ENCODE data around the gene PNPT1.
"Not testable (repeated sequence)": the region's sequence is repeated elsewhere in the genome, so short reads cannot be mapped to it uniquely, and the experiment has no call there.

The PNPT1 gene

DNA sequence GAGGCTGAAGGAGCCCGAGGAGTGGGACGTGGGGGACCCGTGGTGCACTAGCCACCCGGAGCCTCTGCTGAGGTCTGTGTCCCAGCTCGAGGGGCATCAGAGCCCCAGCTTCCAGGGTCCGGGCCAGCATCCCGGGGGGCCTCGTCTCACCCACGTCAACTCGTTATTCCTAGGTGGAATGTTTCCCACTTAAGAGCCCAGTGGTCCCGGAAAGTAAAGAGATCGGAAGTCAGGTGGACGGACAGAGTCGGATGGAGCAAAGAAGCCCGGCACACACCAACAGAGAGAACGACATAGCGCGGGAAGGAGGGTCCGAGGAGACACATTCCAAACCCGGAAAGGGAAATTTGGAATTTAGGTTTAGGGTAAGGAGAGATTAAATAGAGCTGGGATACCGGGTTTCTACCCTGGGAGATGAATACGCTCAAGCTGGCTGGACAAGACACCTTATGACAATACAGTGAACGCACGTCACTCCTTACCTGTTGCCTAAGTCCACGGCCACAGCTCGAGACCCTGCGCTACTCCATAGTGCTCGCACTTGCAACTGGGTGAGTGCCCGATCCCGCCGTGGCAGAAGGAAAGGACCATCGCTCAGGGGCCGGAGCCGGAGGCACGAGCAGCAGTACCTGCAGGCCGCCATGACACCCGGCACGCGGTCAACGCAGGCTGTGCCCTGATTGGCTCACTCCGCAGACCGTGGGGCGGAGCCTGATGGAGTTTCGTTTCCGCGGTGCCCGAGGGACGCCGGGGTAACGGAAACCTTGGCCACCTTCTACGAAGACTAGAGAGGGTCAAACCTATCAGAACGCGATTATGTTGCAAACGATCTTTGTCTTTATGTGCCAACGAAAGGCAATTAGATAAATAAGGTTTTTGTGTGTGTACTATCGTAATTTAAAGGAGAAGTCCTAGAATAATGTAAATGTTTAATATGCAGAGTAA is at the start of gene PNPT1:
TSS of gene PNPT1 (minus strand) at position 664 of the 945 bp plus-strand sequence. CDS start at position 643, 21 bp downstream.
- peak; percentile 99 for DNase-seq

DNA sequence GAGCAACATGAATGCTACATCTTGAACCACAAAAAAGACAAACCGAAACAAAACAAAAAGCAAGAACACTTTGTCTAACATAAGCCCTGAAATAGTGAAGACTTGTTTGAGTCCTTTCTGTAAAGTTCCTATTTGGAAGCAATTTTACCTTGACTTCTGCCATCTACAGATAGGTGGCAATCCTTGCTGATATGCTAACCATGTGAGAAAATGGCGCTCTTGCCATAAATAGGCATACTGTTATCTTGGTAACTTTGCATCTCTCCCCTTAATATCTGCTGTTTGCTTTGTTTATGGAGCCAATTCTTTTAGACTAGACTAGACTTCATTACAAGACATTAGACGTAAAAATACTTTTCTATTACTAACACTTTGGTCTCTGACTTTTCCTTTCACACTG is 49.4 kb upstream of the PNPT1 start:
- DNase-seq = no peak

DNA sequence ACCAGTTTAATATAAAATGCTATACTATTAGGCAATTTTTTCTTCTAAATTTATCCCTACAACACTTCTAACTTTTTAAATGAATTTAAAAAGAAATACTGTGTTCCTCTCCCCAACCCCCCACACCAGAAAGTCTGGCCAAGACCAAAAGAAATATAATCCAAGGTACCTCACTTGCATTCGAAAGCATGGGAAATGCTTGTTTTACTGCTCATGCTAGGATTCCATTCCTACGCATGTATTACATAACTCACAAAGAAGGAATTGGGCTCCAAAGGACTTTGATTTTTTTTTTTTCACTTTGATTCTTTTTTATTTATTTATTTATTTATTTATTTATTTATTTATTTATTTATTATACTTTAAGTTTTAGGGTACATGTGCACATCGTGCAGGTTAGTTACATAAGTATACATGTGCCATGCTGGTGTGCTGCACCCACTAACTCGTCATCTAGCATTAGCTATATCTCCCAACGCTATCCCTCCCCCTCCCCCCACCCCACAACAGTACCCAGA is 42.4 kb upstream of the PNPT1 start:
- not testable (repeated sequence) for DNase-seq

DNA sequence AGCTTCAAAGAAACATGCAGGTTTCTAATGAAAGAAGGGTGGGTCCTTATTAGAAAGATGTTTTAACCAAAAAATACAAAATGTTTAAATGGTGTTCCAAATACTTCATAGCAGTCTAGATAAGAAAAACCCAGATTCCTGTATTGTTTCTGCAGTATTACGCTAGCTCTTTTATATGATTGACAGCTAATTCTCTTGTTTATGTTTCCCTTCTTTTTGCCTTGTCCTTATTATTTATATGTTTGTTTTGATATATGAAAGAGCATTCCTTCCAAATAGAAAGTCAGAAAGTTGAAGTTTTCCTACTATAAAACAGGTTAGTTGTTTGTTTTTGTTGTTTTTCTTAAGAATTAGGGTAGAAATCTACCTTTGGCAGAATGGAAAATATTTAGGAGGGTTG is 41.1 kb upstream of the PNPT1 start:
- no peak for DNase-seq

DNA sequence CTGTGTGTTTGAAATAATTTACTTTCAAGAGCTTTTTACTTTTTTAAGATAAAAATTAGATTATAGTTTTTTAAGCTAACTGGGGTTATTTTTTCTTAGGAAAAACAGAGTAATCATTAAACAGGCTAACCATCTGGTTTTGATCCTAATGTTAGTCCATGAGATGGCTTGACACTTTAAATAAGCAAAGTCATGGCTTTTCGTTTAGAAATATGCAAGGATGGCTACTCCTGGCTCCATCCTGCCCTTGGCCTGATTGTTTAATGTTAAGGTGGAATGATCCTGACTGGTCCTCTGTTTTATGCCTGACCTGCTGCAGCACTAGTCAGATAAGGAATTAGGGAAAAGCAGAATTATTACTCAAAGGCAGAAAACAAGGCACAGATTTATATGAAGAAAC is 39.7 kb upstream of the PNPT1 start:
- no peak for DNase-seq

DNA sequence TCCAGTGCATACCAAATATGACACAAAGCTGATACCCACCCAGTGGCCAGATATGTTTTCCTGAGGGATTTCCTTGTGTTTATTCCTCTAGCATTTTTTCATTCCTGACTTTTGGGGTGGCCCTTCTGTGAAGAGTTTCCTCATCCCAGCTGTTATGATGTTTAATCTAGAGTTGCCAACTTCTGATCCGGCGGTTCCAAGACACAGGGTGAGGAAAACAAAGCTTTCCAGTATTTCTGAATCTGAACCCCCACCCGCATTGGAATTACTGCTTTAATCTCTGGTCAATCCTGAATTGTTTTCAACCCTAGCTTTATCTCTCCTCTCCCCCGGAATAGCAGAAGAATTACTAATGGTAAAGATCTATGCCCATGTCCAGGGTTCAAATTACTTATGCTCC is 39.2 kb upstream of the PNPT1 start:
- no peak for DNase-seq

DNA sequence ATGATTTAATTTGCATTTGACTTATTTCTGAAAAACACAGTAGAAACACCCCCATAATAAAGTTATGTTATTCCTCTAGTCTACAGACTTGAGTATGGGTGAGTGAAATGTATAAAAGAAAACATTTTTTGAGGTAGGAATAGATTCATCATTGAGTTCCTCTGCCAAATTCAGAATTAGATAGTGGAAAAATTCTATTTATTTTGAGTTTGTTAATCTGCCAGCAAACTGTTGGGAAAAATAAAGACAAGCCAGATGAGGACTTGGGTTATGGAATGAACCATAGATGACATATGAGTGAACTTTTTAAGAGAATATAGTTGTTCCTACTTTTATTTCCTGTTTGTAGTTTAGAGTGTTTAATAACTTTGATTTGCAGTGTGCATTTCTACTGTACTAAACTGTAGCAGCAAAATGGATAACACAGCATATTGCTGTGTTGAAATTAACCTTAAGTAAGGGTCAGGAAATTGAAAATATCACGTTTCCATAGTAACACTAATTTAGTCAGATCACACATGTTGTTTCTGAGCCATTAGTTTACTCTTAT is 35.6 kb upstream of the PNPT1 start:
- no peak for DNase-seq

DNA sequence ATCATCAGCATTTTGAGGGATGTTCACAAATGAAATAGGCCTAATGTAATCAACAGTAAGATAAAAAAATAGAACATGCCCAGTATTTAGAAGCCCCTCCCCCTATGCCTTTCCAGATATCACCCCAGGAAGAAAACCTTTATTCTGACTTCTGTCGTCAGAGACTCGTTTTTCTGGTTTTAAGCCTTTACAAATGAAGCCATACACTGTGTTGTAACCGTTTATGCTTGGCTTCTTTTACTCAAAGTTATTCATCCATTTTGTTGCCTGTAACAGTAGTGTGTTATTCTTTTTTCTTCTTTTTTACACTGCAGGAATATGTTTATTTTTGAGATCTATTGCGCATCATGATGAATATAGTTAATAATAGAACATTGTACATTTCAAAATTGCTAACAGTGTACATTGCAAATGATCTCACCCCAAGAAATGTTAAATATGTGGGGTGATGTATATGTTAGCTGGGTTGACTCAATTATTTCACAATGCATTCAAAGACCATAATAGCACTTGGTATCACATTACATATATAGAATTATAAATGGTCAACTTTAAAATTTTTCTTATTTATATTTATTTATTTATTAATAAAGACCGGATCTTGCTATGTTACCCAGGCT is 28.1 kb upstream of the PNPT1 start:
- DNase-seq = no peak

DNA sequence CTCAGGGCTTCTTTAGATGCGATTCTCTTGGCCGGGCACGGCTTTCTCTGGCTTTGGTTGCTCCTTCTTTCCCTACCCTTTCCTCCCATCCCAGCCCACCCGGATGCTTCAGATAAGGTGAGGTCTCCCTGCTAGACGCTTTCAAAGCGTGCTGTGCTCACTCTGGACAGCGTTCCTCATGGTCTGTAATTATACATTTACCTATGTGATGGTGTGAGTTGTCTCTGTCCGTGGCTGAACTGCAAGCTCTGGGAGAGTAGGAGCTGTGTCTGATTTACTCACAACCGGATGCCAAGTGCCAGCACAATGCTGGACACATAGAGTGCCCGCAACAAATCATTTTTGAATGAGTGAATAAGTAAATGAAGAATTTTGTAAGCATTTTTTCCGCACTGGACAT is 26.8 kb upstream of the PNPT1 start:
- DNase-seq = no peak

DNA sequence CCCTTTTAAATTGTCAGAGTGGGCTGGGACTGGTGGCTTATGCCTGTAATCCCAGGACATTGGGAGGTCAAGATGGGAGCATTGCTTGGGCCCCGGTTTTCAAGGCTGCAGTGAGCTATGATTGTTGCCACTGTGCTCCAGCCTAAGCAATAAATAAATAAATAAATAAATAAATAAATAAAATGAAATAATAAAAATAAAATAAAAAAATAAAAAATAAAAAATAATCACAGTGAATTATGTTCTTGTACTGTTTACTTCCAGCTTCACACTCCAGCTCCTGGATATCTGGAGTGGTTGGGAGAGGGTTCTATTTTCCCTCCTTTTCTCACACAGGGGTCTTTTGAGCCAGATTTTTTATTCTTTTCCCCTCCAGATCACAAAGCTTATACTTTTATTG is 26.2 kb upstream of the PNPT1 start:
- no peak for DNase-seq

DNA sequence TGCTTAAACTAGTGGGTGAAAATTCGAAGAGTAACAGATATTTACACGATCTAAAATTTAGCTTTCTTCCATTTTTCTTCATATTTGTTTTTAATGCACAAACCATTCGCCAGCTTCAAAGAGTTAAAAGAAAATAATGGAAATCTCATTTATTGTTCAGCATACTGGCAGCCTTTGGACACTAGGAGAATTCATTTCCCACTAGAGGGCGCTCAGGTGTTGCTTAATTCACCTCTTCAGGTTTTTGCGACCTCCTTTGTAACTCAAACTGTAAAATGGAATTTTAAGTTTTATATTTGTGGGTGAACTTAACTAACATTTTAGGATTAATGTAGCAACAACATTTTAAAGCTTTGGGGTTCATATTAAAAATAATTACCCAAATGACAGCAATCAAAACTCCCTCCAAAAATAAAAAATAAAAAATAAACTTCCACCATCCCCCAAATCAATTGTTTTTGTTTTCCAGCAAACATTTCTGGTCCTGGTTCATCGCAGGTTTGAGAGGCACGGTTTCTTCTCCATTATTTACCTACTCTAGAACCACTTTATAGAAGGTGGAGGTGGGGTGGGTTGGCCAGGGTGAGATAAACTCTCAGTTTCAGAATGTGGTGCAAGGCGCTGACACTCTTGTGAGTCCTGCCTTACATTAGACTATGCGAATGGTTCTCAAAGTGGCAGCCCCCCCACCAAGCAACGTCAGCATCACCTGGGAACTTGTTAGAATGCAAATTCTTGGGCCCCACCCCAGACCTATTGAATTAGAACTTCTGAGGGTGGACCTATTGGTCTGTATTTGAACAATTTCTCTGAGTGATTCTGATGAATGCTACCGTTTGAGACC is 24.7 kb upstream of the PNPT1 start:
- peak; percentile 56 for DNase-seq

DNA sequence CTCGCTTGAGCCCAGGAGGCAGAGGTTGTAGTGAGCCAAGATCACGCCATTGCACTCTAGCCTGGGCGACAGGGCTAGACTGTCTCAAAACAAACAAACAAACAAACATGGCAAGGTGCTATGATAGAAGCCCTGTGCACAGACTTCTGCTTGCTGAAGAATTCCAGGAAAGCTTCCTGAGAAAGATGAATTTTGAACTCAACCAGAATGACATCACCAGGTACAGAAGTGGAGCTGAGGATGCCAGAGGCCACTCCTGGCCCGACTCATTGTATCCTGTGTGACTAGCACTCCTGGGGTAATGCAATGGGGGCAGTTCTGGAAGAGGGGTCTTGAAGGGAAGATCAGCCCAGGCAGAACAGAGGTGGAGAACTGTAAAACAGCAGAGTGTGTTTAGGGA is 22.0 kb upstream of the PNPT1 start:
- no peak for DNase-seq

DNA sequence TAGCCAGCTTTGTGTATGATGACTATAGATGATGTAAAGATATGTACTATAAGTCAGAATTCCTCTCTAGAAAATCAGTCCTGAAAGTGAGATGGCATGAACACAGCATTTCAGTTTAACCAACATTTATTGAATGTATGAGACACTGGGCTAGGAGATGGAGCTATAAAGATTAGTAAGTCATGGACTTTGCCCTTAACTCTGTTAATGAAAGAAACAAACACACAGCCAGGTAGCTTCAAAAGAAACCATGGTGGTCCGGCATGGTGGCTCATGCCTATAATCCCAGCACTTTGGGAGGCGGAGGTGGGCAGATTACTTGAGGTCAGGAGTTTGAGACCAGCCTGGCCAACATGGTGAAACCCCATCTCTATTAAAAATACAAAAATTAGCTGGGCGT is 21.5 kb upstream of the PNPT1 start:
- not testable (repeated sequence) for DNase-seq

DNA sequence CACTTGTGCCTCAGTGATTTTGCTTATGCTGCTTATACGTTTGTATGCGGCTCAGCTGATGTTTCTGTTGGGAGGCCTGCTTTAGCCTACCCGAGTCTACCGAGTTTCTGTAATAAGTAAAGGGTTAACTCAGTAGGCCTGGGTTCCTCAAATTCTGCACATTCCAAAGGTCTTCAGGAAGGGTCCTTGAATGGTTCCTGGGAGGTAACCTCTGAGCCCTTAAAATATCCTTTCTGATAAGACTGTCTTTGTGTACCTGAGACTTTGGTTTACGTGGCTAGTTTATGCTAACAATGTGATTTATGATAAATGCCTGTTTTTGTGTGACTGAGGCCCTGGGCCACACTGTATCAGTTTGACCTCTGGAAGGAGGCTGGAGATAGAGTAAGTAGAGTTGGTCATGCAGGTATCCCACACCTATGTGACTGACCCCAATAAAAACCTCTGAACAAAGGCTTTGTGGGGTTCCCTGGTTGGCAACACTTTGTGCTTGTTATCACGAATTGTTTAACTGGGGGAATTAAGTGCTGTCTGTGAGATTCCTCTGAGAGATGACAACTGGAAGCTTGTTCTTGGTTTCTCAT is 18.9 kb upstream of the PNPT1 start:
- no peak for DNase-seq

DNA sequence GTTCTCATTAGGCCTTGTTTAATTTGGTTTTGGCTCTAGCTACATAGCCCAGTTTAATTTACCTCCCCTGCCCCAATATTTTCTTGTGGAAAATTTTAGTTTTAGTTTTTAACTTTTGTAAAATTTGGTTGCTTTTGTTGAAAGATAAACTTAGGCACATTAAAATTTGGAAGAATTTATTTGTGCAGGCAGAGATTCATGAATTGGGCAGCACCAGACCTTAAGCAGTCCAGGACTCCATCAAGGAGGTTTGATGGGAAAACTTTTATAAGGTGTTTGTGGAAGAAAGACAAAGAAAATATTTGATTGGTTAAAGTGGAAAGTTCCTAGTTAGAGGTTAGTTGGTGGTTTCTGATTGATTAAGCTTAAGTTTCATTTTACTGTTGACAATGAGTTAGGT is 16.4 kb upstream of the PNPT1 start:
- DNase-seq = no peak

DNA sequence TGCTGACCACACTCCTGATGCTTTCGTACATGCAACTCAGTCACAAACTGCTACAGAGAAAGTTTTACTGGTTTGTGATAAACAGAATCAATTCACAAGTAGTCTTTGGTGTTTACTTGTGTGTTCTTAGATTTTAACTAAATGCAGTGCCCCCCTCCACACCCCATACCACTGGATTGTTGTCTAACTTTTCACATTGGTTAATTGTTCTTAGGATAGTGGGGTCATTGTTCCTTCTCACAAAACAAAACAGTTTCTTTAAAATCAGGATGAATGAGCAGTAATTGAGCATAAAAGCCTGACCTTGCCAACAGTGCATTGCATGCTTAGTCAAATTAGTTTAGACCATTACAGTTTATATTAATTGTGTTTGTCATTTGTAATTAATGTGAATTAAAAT is 14.1 kb upstream of the PNPT1 start:
- DNase-seq = no peak

DNA sequence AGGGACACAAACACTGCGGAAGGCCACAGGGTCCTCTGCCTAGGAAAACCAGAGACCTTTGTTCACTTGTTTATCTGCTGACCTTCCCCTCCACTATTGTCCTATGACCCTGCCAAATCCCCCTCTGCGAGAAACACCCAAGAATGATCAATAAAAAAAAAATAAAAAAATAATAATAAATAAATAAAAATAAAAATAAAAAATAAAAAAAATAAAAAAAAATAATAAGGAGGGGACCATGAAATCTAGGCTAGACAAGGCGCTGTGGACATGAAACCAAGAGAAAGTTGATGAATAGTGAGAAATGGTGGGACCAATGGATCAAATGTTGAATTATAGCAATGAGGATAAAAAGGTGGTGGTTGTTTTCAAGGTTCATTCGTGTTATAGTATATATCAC is 12.6 kb upstream of the PNPT1 start:
- not testable (repeated sequence) for DNase-seq

DNA sequence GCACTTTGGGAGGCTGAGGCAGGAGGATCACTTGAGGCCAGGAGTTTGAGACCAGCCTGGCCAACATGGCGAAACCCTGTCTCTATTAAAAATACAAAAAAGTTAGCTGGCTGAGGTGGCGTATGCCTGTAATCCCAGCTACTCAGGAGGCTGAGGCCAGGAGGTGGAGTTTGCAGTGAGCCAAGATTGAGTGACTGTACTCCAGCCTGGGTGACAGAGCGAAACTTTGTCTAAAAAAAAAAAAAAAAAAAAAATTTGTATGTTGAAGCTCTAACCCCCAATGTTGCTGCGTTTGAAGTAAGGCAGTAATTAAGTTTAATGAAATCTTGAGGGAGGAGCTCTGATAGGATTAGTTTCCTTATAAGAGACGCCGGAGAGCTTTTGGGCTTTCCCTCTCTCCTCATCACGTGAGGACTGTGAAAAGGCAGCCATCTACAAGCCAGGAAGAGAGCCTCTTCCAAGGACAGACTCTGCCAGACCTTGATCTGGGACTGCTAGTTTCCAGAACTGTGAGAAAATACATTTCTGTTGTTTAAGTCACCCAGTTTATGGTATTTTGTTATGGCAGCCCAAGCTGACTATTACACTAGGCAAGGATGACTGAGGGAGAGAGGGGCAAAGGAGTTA is 11.5 kb upstream of the PNPT1 start:
- no peak for DNase-seq

DNA sequence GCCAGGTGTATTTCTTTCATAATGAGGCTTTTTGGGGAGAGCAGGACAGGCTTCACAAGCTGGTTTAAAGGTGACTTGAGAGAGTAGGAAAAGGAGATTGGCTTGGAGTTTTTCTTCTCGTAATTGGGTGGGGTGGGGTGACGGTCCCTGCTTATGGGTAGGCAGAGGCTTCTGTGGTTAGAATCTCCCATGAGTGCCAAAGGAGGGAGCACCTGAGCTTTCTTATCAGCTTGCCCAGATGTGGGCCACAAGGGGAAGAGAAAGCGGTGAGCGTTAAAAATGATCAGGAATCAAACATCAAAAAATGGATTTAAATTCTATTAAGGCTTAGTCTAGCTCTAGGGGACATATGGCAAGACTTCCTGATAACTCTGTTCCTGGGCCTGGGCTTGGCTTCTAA is 9.7 kb upstream of the PNPT1 start:
- DNase-seq = no peak

DNA sequence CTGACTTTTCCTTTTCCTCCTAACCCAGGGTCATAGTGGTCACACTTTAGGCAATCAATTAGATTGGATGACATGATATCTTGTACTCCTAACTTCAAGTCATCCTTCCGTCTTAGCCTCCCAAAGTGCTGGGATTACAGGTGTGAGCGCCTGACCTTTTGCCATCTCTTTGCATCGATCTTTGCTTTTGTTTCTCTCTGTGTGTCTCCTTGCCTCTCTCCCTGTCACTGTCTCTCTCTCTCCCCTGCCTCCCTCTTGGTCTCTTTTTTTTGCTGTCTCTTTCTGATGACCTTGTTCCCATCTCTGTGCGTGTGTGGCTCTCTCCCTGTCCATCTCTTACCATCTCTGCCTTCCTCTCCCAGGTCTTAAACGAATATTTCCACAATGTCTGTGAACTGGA is 904 bp downstream of the PNPT1 start:
- DNase-seq = not testable (repeated sequence)

DNA sequence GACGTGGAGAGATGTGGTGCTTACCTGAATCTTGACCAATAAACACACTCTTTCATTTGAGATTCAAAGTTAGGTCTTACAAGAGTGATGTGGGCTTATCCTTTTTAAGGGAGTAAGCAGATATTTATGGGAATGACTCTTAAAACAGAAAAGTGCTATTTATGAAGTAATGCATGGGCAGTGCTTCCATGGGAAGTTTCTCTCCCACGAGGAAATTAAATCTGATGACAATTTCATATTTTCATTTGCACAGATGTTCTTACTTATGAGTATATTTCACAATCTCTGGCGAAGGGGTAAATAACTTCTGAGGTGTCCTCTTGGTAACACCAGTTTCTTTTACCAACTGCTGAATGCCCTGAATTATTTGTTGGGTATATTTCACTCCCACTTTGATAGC is 21.0 kb downstream of the PNPT1 start:
- DNase-seq = no peak

DNA sequence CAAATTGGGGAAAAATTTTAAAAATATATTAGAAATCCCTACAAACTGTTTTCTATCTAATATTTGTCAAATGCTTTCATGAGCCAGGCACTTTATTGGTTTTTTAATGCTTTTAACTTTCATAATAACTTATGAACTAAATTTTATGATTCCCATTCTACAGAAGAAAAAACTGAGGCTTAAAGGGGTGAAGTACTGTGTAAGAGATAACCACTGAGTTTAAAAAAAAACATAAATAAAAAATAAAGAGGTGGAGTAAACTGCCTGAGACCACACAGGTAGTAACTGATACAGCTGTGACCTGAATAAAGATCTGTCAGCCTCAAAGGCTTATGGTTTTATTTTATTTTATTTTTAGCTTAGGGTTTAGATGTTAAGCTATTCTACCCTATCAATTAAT is 24.7 kb downstream of the PNPT1 start:
- DNase-seq = no peak

Data from SHP77 treated with DMSO at 0.1 percent for 48 hours (cell line).